H9 (cell line): Measurements from ENCODE around the gene NR1H2. TPM values are rescaled to one million over a fixed set of nuclear protein-coding genes. Genes with fewer than 3 reads are reported as not detected.
A peak's percentile ranks its signal among the peaks of the same experiment; 100 is the strongest.

Experiments used
- DNase-seq: peaks from one replicate; pipeline ENCODE4 v3.0.0-alpha.2; 2017
- H2AFZ ChIP-seq: one replicate; pipeline ENCODE4 v1.6.1; 2013; ENCODE audit warnings: mild to moderate bottlenecking, low read length, control low read depth, moderate library complexity
- H2AK5ac ChIP-seq: 2 replicates; pipeline ENCODE4 v1.6.1; 2013; ENCODE audit warnings: low read length, control low read depth, mixed read lengths; ENCODE audit not compliant: insufficient read length
- H2BK120ac ChIP-seq: one replicate; pipeline ENCODE4 v1.6.1; 2013; ENCODE audit warnings: low read depth, mild to moderate bottlenecking, low read length, control low read depth, inconsistent platforms; ENCODE audit not compliant: poor library complexity, severe bottlenecking
- H2BK12ac ChIP-seq: 2 replicates; pipeline ENCODE4 v1.6.1; 2013; ENCODE audit warnings: low read length, control low read depth, mixed read lengths, low read depth; ENCODE audit not compliant: insufficient read length
- H2BK15ac ChIP-seq: 2 replicates; pipeline ENCODE4 v1.6.1; 2013; ENCODE audit warnings: low read depth, low read length, control low read depth
- H2BK20ac ChIP-seq: one replicate; pipeline ENCODE4 v1.6.1; 2013; ENCODE audit warnings: low read depth, mild to moderate bottlenecking, low read length, control low read depth, inconsistent platforms; ENCODE audit not compliant: poor library complexity, severe bottlenecking
- H2BK5ac ChIP-seq: 2 replicates; pipeline ENCODE4 v1.6.1; 2013; ENCODE audit warnings: low read length, control low read depth, mixed read lengths; ENCODE audit not compliant: insufficient read length
- H3K14ac ChIP-seq: 2 replicates; pipeline ENCODE4 v1.6.1; 2013; ENCODE audit warnings: low read length, control low read depth; ENCODE audit not compliant: insufficient read depth
- H3K18ac ChIP-seq: 2 replicates; pipeline ENCODE4 v1.6.1; 2013; ENCODE audit warnings: low read depth, mild to moderate bottlenecking, mixed read lengths, low read length, control low read depth; ENCODE audit not compliant: insufficient read length
- H3K23ac ChIP-seq: 2 replicates; pipeline ENCODE4 v1.6.1; 2013; ENCODE audit warnings: low read length, control low read depth, mixed read lengths, low read depth; ENCODE audit not compliant: insufficient read length
- H3K23me2 ChIP-seq: 2 replicates; pipeline ENCODE4 v1.6.1; 2013; ENCODE audit warnings: low read depth, mild to moderate bottlenecking, mixed read lengths, low read length, control low read depth; ENCODE audit not compliant: insufficient read length, poor library complexity, severe bottlenecking
- H3K27ac ChIP-seq: 2 replicates; pipeline ENCODE4 v1.5.1; 2013; ENCODE audit warnings: low read length, control low read depth, mixed read lengths, low read depth; ENCODE audit not compliant: insufficient read length
- H3K27me3 ChIP-seq: 2 replicates; pipeline ENCODE4 v1.6.1; 2013; ENCODE audit warnings: low read length, control low read depth, inconsistent platforms; ENCODE audit not compliant: insufficient read depth
- H3K4ac ChIP-seq: 2 replicates; pipeline ENCODE4 v1.6.1; 2013; ENCODE audit warnings: low read depth, mild to moderate bottlenecking, control low read depth, inconsistent platforms, low read length, moderate library complexity
- H3K4me1 ChIP-seq: 2 replicates; pipeline ENCODE4 v1.6.1; 2013; ENCODE audit warnings: low read length, control low read depth, inconsistent platforms; ENCODE audit not compliant: insufficient read depth
- H3K4me2 ChIP-seq: 2 replicates; pipeline ENCODE4 v1.6.1; 2013; ENCODE audit warnings: low read length, control low read depth, mixed read lengths; ENCODE audit not compliant: insufficient read length, insufficient read depth
- H3K56ac ChIP-seq: 2 replicates; pipeline ENCODE4 v1.6.1; 2013; ENCODE audit warnings: low read depth, mild to moderate bottlenecking, mixed read lengths, low read length, control low read depth; ENCODE audit not compliant: insufficient read length
- H3K79me1 ChIP-seq: 2 replicates; pipeline ENCODE4 v1.6.1; 2013; ENCODE audit warnings: low read depth, mild to moderate bottlenecking, moderate library complexity, low read length, control low read depth, inconsistent platforms; ENCODE audit not compliant: insufficient read depth, poor library complexity, severe bottlenecking
- H3K79me2 ChIP-seq: 2 replicates; pipeline ENCODE4 v1.6.1; 2013; ENCODE audit warnings: low read length, control low read depth, inconsistent platforms; ENCODE audit not compliant: insufficient read depth
- H3K9ac ChIP-seq: 2 replicates; pipeline ENCODE4 v1.6.1; 2013; ENCODE audit warnings: low read length, control low read depth, mixed read lengths; ENCODE audit not compliant: insufficient read length; ENCODE audit errors: extremely low read depth
- H3K9me3 ChIP-seq: one replicate; pipeline ENCODE4 v1.6.1; 2013; ENCODE audit warnings: low read depth, low read length, inconsistent platforms; ENCODE audit not compliant: control insufficient read depth
- H3T11ph ChIP-seq: one replicate; pipeline ENCODE4 v1.6.1; 2013; ENCODE audit warnings: mild to moderate bottlenecking, low read length, control low read depth, inconsistent platforms
- H4K20me1 ChIP-seq: one replicate; pipeline ENCODE4 v1.6.1; 2013; ENCODE audit not compliant: control insufficient read depth, insufficient read length, insufficient read depth
- H4K5ac ChIP-seq: 2 replicates; pipeline ENCODE4 v1.6.1; 2013; ENCODE audit warnings: low read depth, mild to moderate bottlenecking, mixed read lengths, low read length, control low read depth; ENCODE audit not compliant: insufficient read length
- H4K8ac ChIP-seq: replicated peaks from 2 replicates; pipeline ENCODE4 v1.6.1; 2013; ENCODE audit warnings: low read length, control low read depth, mixed read lengths, low read depth; ENCODE audit not compliant: insufficient read length
- H4K91ac ChIP-seq: 2 replicates; pipeline ENCODE4 v1.6.1; 2013; ENCODE audit warnings: low read depth, mild to moderate bottlenecking, moderate library complexity, mixed read lengths, low read length, control low read depth; ENCODE audit not compliant: insufficient read length
- H3K27ac Mint-ChIP-seq, 3 experiments: 2 replicates in 2 of 3; 3 replicates in 1 of 3; pipeline ENCODE4 v1.8.0; 2020 to 2021; ENCODE audit warnings: mixed read lengths in 3 of 3, mild to moderate bottlenecking in 1 of 3, moderate library complexity in 1 of 3
- H3K27me3 Mint-ChIP-seq: 2 replicates; pipeline ENCODE4 v1.8.0; 2021; ENCODE audit warnings: low read depth, mild to moderate bottlenecking, moderate library complexity, mixed read lengths
- H3K36me3 Mint-ChIP-seq, 3 experiments: 2 replicates in 2 of 3; 3 replicates in 1 of 3; pipeline ENCODE4 v1.8.0; 2020 to 2021; ENCODE audit warnings: low read depth in 3 of 3, mixed read lengths in 3 of 3; ENCODE audit not compliant: insufficient read depth in 1 of 3
- H3K4me1 Mint-ChIP-seq, 2 experiments: 2 replicates each; pipeline ENCODE4 v1.8.0; 2020; ENCODE audit warnings: mixed read lengths in 2 of 2
- H3K4me3 Mint-ChIP-seq, 2 experiments: 2 replicates in 1 of 2; 3 replicates in 1 of 2; pipeline ENCODE4 v1.8.0; 2020 to 2021; ENCODE audit warnings: mild to moderate bottlenecking in 2 of 2, mixed read lengths in 2 of 2, moderate library complexity in 1 of 2
- H3K9me3 Mint-ChIP-seq, 2 experiments: 2 replicates in 1 of 2; 3 replicates in 1 of 2; pipeline ENCODE4 v1.8.0; 2020; ENCODE audit warnings: mild to moderate bottlenecking in 2 of 2, mixed read lengths in 2 of 2, moderate library complexity in 1 of 2
- CTCF ChIP-seq: fragments of 200-600 bp; sonication (generic); conservative IDR thresholded peaks from 3 replicates; pipeline ENCODE4 v1.8.0; 2021; ENCODE audit warnings: antibody characterized with exemption, mild to moderate bottlenecking
- WGBS: extraction: QIAGEN DNeasy Blood & Tissue Kit; methylation state at CpG from one replicate; pipeline ENCODE4 v1.1.7; 2013; ENCODE audit warnings: missing lambda C conversion rate, low lambda C conversion rate, mixed read lengths; ENCODE audit not compliant: insufficient read length; ENCODE audit errors: extremely low coverage; 5-methylcytosine and 5-hydroxymethylcytosine counted together
- total RNA-seq: library from RNA; stranded (reverse); gene quantifications from 2 replicates; pipeline ENCODE4 v1.2.1, GENCODE V29; 2021

Gene NR1H2
- total RNA-seq, 1 experiment from 2014 or later, result 33.2 TPM

- Mint-ChIP-seq H3K36me3 (peaks cover 0 to 22% (median 7%) of the 10 kb centered on the region in 3 experiments; a peak in 4 of 7 replicates), H3K4me1 (peaks cover 20% of the 10 kb centered on the region in 2 experiments), H3K4me3 (no peak overlapping the region), H3K27ac (peak overlapping the region in 2 of 3 experiments; percentile 59 to 74; a peak in 2 of 7 replicates), H3K9me3 (peaks cover 0 to 3% of the 10 kb centered on the region in 2 experiments; a peak in 1 of 5 replicates), H3K27me3 (peaks cover 9% of the 10 kb centered on the region)
- no peak overlapping the region for H3K9ac ChIP-seq
- no peaks in the 10 kb centered on the region for H3K27me3 ChIP-seq
- no peaks in the 10 kb centered on the region for H4K20me1 ChIP-seq
- H2AFZ ChIP-seq, result no peak overlapping the region
- H2BK12ac ChIP-seq, result no peak overlapping the region
- no peaks in the 10 kb centered on the region for H3K4me1 ChIP-seq
- H3K18ac ChIP-seq, result no peak overlapping the region
- no CpG with 5 or more reads among the region's 18 CpGs for WGBS
- no peak overlapping the region for H3K56ac ChIP-seq
- no peak overlapping the region for H4K5ac ChIP-seq
- peaks cover 15% of the 10 kb centered on the region for H3K23me2 ChIP-seq
- TF ChIP-seq CTCF, result no peak
- H2BK5ac ChIP-seq, result no peak overlapping the region
- no peak overlapping the region for H3K23ac ChIP-seq
- no peak for DNase-seq
- no peak overlapping the region for H2BK20ac ChIP-seq
- no peak overlapping the region for H3K4me2 ChIP-seq
- no peak overlapping the region for H4K91ac ChIP-seq
- no peak overlapping the region for H3K4ac ChIP-seq
- no peak overlapping the region for H3K27ac ChIP-seq
- H3K79me2 ChIP-seq, result peaks cover 3% of the 10 kb centered on the region; the same call in 1 of the 2 replicates
- H3K14ac ChIP-seq, result no peak overlapping the region
- no peak overlapping the region for H2AK5ac ChIP-seq
- no peak overlapping the region for H2BK15ac ChIP-seq
- H2BK120ac ChIP-seq, result no peak overlapping the region
- no peak overlapping the region for H3T11ph ChIP-seq
- no peaks in the 10 kb centered on the region for H3K79me1 ChIP-seq
- no peak overlapping the region for H4K8ac ChIP-seq
- no peaks in the 10 kb centered on the region for H3K9me3 ChIP-seq
These were observed 46.4 kb downstream of the NR1H2 start for GRCh38 chr19:50422397-50423278.
